ENCODE results near the gene SSTR4.

GRCh38 chr20:23037017-23037481 is 1.9 kb downstream of the SSTR4 start:
- TF ChIP-seq POLR2A (IDR thresholded peaks at IDR 0.05; ENCODE audit: low read depth, low read length) (no peak), TAF1 (IDR thresholded peaks at IDR 0.05; ENCODE audit: low read depth, low read length) (no peak), SPI1 (IDR thresholded peaks at IDR 0.05; ENCODE audit: low read depth, low read length) (no peak), PAX5 (IDR thresholded peaks at IDR 0.05; ENCODE audit: insufficient read depth, low read length, severe bottlenecking) (no peak), POLR2AphosphoS5 (IDR thresholded peaks at IDR 0.05; ENCODE audit: low read depth, low read length) (no peak)
